Osteoblast (primary cell): ENCODE measurements around the gene RXRG. TPM values are rescaled to one million over a fixed set of nuclear protein-coding genes. Genes with fewer than 3 reads are reported as not detected.

Experiments
- DNase-seq: peaks from one replicate; pipeline ENCODE4 v3.0.0; 2011; ENCODE audit warnings: low spot score, mixed read lengths; ENCODE audit not compliant: insufficient read length; ENCODE audit errors: missing footprints
- H2AFZ ChIP-seq: 2 replicates; pipeline ENCODE4 v1.6.0; 2011; ENCODE audit warnings: mild to moderate bottlenecking, low read length
- H3K27ac ChIP-seq: 2 replicates; pipeline ENCODE4 v1.5.1; 2011; ENCODE audit warnings: mild to moderate bottlenecking, low read depth, low read length, moderate library complexity
- H3K27me3 ChIP-seq: 2 replicates; pipeline ENCODE4 v1.6.0; 2012; ENCODE audit warnings: mild to moderate bottlenecking, control low read depth, inconsistent platforms, low read length, moderate library complexity; ENCODE audit not compliant: insufficient read depth
- H3K36me3 ChIP-seq: 2 replicates; pipeline ENCODE4 v1.5.1; 2011; ENCODE audit warnings: mild to moderate bottlenecking, low read length, control low read depth, moderate library complexity; ENCODE audit not compliant: insufficient read depth
- H3K4me1 ChIP-seq: 2 replicates; pipeline ENCODE4 v1.5.1; 2011; ENCODE audit warnings: mild to moderate bottlenecking, low read length, control low read depth, moderate library complexity; ENCODE audit not compliant: insufficient read depth
- H3K4me2 ChIP-seq: 2 replicates; pipeline ENCODE4 v1.6.0; 2011; ENCODE audit warnings: mild to moderate bottlenecking, low read length; ENCODE audit not compliant: insufficient read depth
- H3K4me3 ChIP-seq: fragments of 200-600 bp; sonication (generic); 3 replicates; pipeline ENCODE4 v1.5.1; 2012; ENCODE audit warnings: mild to moderate bottlenecking, low read length, inconsistent platforms; ENCODE audit not compliant: insufficient read depth
- H3K79me2 ChIP-seq: 2 replicates; pipeline ENCODE4 v1.6.0; 2012; ENCODE audit warnings: mild to moderate bottlenecking, low read length, control low read depth, inconsistent platforms; ENCODE audit not compliant: insufficient read depth
- H3K9me3 ChIP-seq: 2 replicates; pipeline ENCODE4 v1.5.1; 2011; ENCODE audit warnings: low read depth, low read length, control low read depth
- H4K20me1 ChIP-seq: 2 replicates; pipeline ENCODE4 v1.6.0; 2012; ENCODE audit warnings: mild to moderate bottlenecking, low read length, control low read depth; ENCODE audit not compliant: insufficient read depth
- CTCF ChIP-seq: IDR thresholded peaks from 2 replicates; pipeline ENCODE4 v1.5.1; 2011; ENCODE audit warnings: mild to moderate bottlenecking, low read depth, low read length, moderate library complexity; ENCODE audit errors: extremely low read depth
- total RNA-seq: library from RNA; depleted of rRNA; stranded (reverse); fragments of >200 nt; gene quantifications from 2 replicates; pipeline ENCODE4 v1.2.3, GENCODE V29; 2012

RXRG gene
- total RNA-seq, 1 donor: not detected

- peak; percentile 91 for TF ChIP-seq CTCF
- no peak overlapping the region for H3K4me2 ChIP-seq
- no peaks in the 10 kb centered on the region for H4K20me1 ChIP-seq
- H3K36me3 ChIP-seq: no peaks in the 10 kb centered on the region
- no peak overlapping the region for H2AFZ ChIP-seq
- no peaks in the 10 kb centered on the region for H3K4me1 ChIP-seq
- no peak overlapping the region for H3K27ac ChIP-seq
- peak; percentile 92 for DNase-seq
- no peaks in the 10 kb centered on the region for H3K9me3 ChIP-seq
- peaks cover 21% of the 10 kb centered on the region for H3K27me3 ChIP-seq
- H3K4me3 ChIP-seq: no peak overlapping the region
- no peaks in the 10 kb centered on the region for H3K79me2 ChIP-seq
These were observed 75.6 kb downstream of the RXRG start for GRCh38 chr1:165369255-165369848.

- Histone ChIP-seq H3K36me3 (no peaks in the 10 kb centered on the region), H3K9me3 (no peaks in the 10 kb centered on the region), H3K4me1 (no peaks in the 10 kb centered on the region), H3K4me2 (no peak overlapping the region), H3K27me3 (peaks cover 6% of the 10 kb centered on the region), H3K4me3 (no peak overlapping the region), H3K79me2 (no peaks in the 10 kb centered on the region), H2AFZ (no peak overlapping the region), H4K20me1 (no peaks in the 10 kb centered on the region), H3K27ac (no peak overlapping the region)
- peak; percentile 94 for DNase-seq
- peak; percentile 93 for TF ChIP-seq CTCF
These were observed 77.4 kb downstream of the RXRG start for GRCh38 chr1:165367375-165367993.

- H4K20me1 ChIP-seq: no peaks in the 10 kb centered on the region
- no peak for DNase-seq
- no peak overlapping the region for H2AFZ ChIP-seq
- H3K27ac ChIP-seq: no peak overlapping the region
- no peaks in the 10 kb centered on the region for H3K36me3 ChIP-seq
- no peaks in the 10 kb centered on the region for H3K9me3 ChIP-seq
- no peak overlapping the region for H3K4me2 ChIP-seq
- H3K27me3 ChIP-seq: no peaks in the 10 kb centered on the region
- H3K4me3 ChIP-seq: no peak overlapping the region
- no peaks in the 10 kb centered on the region for H3K79me2 ChIP-seq
- H3K4me1 ChIP-seq: no peaks in the 10 kb centered on the region
- no peak for TF ChIP-seq CTCF
These were observed 79.6 kb downstream of the RXRG start for GRCh38 chr1:165365341-165365740.

GRCh38 chr1:165364568-165365133, 80.3 kb downstream of the RXRG start:
- Histone ChIP-seq H3K4me1 (no peaks in the 10 kb centered on the region), H3K79me2 (no peaks in the 10 kb centered on the region), H3K4me2 (no peak overlapping the region), H2AFZ (no peak overlapping the region), H3K9me3 (no peaks in the 10 kb centered on the region), H3K36me3 (no peaks in the 10 kb centered on the region), H3K27ac (no peak overlapping the region), H3K27me3 (no peaks in the 10 kb centered on the region), H3K4me3 (no peak overlapping the region), H4K20me1 (no peaks in the 10 kb centered on the region)
- no peak for TF ChIP-seq CTCF
- no peak for DNase-seq
